Thoracic aorta (tissue), 2 donors: ENCODE data around the gene TSFM. TPM values are rescaled to one million over a fixed set of nuclear protein-coding genes. Genes with fewer than 3 reads are reported as not detected.

Experiments used
- ATAC-seq: fragments of 150-250 bp; one replicate; pipeline ENCODE4 v1.8.0; 2017; ENCODE audit warnings: low read depth; ENCODE audit not compliant: insufficient number of reproducible peaks, low FRiP score
- DNase-seq: peaks from one replicate; pipeline ENCODE4 v3.0.0-alpha.2; 2020; ENCODE audit warnings: low spot score
- H3K27ac ChIP-seq, 2 donors: fragments of 200-600 bp; sonication (generic); 1 replicate in 1 of 2; 2 replicates in 1 of 2; pipeline ENCODE4 v1.5.1; 2016; ENCODE audit warnings: mild to moderate bottlenecking in 2 of 2, moderate library complexity in 2 of 2
- H3K27me3 ChIP-seq: fragments of 200-600 bp; sonication (generic); replicated peaks from 2 replicates; pipeline ENCODE4 v1.6.0; 2016; ENCODE audit warnings: mild to moderate bottlenecking; ENCODE audit not compliant: insufficient read depth
- H3K36me3 ChIP-seq: fragments of 200-600 bp; sonication (generic); one replicate; pipeline ENCODE4 v1.5.1; 2016
- H3K4me1 ChIP-seq, 2 donors: fragments of 200-600 bp; sonication (generic); 1 replicate in 1 of 2; 2 replicates in 1 of 2; pipeline versions ENCODE4 v1.5.1 to v1.6.0; 2016; ENCODE audit warnings: low read depth in 2 of 2, mild to moderate bottlenecking in 1 of 2; ENCODE audit not compliant: control insufficient read depth in 1 of 2
- H3K4me3 ChIP-seq: fragments of 200-600 bp; sonication (generic); 2 replicates; pipeline ENCODE4 v1.5.1; 2016; ENCODE audit warnings: mild to moderate bottlenecking
- H3K9me3 ChIP-seq: fragments of 200-600 bp; sonication (generic); 2 replicates; pipeline ENCODE4 v1.5.1; 2016
- CTCF ChIP-seq: fragments of 200-600 bp; sonication (generic); IDR thresholded peaks from one replicate; pipeline ENCODE4 v1.5.1; 2019; ENCODE audit warnings: antibody characterized with exemption
- total RNA-seq, 2 donors: library from RNA; depleted of rRNA; stranded (reverse); fragments of >200 nt; gene quantifications; one replicate each; pipeline versions ENCODE4 v1.1.0 to v1.2.3, GENCODE V29; 2016

TSFM gene
- 10 to 100 TPM; 15.4 to 19.3 TPM for total RNA-seq

GRCh38 chr12:57782608-57783465 is at the start of gene TSFM:
Gene TSFM (plus strand): TSS chr12:57782787. CDS start chr12:57782802, 15 bp downstream.
- Histone ChIP-seq H3K9me3 (no peaks in the 10 kb centered on the region), H3K36me3 (peaks cover 16% of the 10 kb centered on the region), H3K27me3 (no peaks in the 10 kb centered on the region), H3K27ac (peak within 1 kb of the TSS; percentile 35 to 53), H3K4me3 (peak within 1 kb of the TSS; percentile 98), H3K4me1 (peaks cover 12 to 17% of the 10 kb centered on the region in 2 donors)
- ATAC-seq (peak; percentile 70), DNase-seq (peak; percentile 88)
- TF ChIP-seq CTCF: peak; percentile 89

- Histone ChIP-seq H3K36me3 (no peaks in the 10 kb centered on the region), H3K9me3 (no peaks in the 10 kb centered on the region), H3K4me3 (no peak overlapping the region), H3K4me1 (peaks cover 27 to 34% of the 10 kb centered on the region in 2 donors), H3K27me3 (peaks cover 21% of the 10 kb centered on the region), H3K27ac (no peak overlapping the region)
- ATAC-seq (no peak), DNase-seq (no peak)
- TF ChIP-seq CTCF: no peak
Observed at GRCh38 chr12:57733928-57734327, 48.7 kb upstream of the TSFM start.

GRCh38 chr12:57734591-57734990 is 48.0 kb upstream of the TSFM start:
- Histone ChIP-seq H3K4me3 (no peak overlapping the region), H3K27me3 (peaks cover 21% of the 10 kb centered on the region), H3K27ac (no peak overlapping the region), H3K9me3 (no peaks in the 10 kb centered on the region), H3K4me1 (peaks cover 28 to 34% of the 10 kb centered on the region in 2 donors), H3K36me3 (no peaks in the 10 kb centered on the region)
- ATAC-seq (no peak), DNase-seq (no peak)
- TF ChIP-seq CTCF: no peak

GRCh38 chr12:57735198-57735855 is 47.3 kb upstream of the TSFM start:
- no peak for ATAC-seq
- Histone ChIP-seq H3K4me1 (peaks cover 28 to 34% of the 10 kb centered on the region in 2 donors), H3K27me3 (peaks cover 21% of the 10 kb centered on the region), H3K9me3 (no peaks in the 10 kb centered on the region), H3K36me3 (no peaks in the 10 kb centered on the region), H3K27ac (no peak overlapping the region), H3K4me3 (no peak overlapping the region)
- no peak for TF ChIP-seq CTCF
- DNase-seq: no peak
